Stimulated activated CD8-positive, alpha-beta memory T cell treated with anti-CD3 and anti-CD28 coated beads, Interleukin-12 subunit alpha, Interleukin-12 subunit beta, amount 100 ng/mL, for 4 hours (primary cell): ENCODE results near the gene SRPRB.

Experiments
- DNase-seq: peaks from one replicate; pipeline ENCODE4 v3.0.0-alpha.2; 2020; ENCODE audit warnings: low read depth

The SRPRB gene

DNA sequence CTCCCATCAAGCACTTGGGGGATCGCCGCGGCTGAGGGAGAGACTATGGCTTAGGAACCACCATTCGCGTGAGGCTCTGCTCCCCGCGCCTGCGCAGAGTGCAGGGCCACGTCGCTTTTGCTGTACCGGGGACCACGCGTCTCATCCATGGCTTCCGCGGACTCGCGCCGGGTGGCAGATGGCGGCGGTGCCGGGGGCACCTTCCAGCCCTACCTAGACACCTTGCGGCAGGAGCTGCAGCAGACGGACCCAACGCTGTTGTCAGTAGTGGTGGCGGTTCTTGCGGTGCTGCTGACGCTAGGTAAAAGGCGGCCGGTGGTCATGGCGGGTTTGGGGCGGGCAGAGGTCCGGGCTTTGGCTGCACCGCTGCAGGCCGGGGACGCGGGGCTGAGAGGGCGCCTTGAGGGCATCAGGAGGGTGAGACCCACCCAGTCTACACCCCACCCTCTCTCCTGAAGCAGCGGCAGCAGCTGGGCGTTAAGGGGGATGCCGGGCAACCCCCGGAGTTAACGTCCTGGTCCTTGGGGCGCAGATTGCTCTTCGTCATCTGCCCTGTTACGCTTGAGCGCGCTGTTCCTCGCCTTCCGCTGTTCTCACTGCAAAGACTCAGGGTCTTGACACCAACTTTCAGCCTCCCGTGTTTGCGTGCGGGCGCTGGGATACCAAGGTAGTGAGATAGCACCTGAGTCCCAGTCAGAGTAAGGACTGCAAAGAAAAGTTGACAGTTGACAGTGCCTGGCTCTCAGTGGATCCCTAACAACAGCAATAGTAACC, at the start of gene SRPRB:
Gene SRPRB (plus strand): TSS at position 114 of the 774 bp plus-strand sequence. CDS start 34 bp downstream, at position 148.
- peak; percentile 93 for DNase-seq

DNA sequence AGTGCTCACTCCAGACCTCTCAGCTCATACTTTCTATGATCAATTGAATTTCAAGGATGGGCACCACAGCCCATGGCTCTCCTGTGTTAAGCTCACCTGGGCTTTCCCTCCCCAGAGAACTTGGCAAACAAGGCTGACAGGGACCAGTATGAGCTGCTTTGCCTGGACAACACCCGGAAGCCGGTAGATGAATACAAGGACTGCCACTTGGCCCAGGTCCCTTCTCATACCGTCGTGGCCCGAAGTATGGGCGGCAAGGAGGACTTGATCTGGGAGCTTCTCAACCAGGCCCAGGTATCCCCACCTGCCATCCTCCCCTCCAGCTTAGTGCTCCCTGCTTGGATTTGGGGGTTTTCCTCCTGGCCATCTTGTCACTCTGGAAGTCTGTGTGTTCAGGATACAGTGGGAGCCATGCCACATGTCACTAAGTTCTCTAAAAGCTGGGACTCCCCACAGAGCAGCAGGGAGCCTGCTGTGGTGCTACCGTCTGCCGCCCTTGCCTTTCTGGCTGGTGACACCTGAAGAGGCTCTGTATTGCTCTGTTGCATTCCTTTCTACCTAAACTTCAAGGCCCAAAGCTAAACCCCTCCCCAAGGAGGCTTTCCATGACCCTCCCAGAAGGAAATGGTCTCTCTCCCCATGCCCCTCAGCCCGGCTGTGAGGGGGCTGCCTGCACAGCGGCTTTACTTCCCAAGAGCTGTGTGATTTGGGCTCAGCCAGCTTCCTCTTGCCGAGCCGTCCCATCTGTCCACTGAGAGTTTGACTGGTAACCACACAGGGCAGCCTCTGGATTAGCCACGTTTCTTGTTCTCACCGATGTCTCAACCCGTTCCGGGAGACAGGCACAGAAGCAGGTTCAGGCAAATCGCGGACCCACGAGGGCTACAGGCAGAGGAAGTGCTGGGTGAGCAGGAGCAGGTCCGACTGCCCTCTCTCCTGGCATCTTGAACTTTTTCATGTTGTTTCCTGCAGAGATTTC, 48.6 kb upstream of the SRPRB start:
- no peak for DNase-seq

GRCh38 chr3:133757701-133758567, 47.7 kb upstream of the SRPRB start:
- no peak for DNase-seq

DNA sequence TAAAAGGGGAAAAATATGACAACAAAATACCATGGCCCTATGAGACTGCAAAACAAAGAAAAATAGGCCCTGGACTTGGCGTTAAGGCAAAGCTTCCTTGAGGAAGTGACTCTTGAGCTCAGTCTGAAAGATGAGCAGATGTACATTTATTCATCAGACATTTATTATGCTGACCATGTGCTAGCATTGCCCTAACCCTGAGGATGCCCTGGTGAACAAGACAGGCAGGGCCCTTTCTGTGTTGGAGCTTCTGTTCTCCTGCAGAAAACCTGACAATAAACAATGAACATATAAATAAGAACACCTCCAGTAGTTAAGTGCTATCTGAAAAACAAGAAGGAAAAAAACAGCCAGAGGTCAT, 47.1 kb upstream of the SRPRB start:
- DNase-seq: no peak

DNA sequence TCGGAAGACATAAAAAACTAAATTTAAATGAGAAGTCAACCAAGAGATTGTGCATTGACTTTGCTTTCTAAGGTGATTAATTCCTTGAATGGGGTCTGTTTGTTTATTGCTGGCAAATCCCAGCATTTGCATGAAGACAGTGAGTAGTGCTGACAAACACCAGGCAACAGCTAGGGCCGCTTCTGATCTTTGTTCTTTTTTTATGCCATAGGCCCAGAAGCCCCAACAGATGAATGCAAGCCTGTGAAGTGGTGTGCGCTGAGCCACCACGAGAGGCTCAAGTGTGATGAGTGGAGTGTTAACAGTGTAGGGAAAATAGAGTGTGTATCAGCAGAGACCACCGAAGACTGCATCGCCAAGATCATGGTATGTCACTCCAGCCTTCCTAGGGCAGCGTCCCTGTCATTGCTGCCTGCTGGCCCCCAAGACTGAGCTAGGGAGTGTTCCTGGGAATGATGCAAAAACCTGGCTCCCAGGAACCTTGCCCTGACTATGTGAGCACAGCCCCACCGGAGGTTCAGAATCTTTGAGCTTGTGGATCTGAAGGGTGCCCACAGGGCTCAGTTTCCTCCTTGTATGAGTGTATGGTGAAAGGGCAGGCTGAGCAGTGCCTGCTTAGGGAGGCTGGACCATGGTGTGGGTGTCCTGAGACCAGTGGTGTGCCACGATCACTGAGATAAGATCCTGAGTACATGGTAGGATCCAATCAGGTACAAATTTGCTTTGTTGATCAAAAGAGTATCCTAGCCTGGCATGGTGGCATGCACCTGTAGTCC, 46.5 kb upstream of the SRPRB start:
- no peak for DNase-seq

DNA sequence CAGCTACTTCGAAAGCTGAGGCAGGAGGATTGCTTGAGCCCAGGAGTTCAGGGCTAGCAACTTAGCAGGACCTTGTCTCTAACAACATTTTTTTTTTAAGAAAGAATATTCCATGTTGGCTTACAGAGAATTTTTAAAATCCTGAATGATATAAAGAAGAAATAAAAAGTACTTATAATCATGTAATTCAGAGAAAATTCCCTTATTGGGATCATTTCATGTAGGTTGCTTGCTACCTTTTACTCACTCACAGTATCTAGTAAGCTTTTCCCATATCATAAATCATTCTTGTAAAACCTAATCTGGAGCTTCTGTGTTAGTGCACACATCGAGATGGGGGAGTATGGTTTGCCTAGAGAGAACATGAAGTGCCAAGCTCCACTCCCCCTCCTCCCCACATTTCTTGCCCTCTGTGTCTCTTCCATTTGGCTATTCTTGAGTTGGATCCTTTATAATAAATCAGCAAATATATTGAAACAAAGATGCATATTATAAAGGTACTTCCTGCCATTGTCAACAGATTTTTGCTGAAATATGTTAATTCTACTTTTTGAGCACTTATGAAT, 45.8 kb upstream of the SRPRB start:
- no peak for DNase-seq

DNA sequence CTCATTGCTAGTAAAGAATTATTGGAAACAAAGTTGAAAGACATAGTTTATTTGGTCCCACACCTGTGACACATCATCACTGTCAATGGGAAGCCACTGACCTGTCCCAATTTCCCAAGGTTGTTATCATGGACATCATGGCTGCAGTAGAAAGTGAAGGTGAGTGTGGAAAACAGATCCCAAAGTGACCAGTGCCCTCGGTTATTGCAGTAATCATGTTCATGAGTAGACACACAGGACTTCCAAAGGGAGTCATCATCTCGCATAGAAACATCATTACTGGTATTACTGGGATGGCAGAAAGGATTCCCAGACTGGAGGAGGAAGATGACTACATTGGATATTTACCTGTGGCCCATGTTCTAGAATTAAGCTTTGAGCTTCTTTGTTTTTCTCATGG, 44.7 kb upstream of the SRPRB start:
- DNase-seq: no peak

DNA sequence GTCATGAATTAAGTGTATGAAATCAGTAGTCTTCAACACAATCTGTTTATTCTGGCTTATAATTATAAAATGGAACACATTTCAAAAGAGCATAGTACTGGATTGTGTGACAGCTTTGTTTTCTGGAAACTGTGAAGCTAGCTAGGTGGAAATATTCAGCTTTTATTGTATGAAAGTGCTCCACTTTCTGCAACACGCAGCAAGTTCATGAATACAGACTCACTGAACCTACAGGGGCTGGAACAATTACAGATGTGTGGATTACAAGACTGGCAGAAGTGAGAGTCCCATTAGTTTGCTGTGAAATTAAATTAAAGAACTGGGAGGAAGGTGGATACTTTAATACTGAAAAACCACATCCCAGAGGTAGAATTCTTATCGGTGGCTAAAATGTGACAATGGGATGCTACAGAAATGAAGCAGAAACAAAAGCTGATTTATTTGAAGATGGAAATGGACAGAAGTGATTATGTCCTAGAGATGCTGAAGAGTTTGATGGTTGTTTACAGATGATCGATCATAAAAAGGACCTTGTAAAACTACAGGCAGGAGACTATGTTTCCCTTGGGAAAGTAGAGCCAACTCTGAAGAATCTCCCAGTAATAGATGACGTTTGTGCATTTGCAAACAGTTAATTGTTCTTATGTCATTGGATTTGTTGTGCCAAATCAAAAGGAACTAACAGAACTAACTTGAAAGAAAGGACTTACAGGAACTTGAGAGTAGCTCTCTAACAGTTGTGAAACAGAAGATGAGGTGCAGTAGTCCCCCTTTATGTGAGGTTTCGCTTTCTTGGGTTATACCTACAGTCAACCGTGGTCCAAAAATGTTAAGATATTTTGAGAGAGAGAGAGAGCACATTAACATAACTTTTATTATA, 43.8 kb upstream of the SRPRB start:
- no peak for DNase-seq

GRCh38 chr3:133762539-133762938, 43.1 kb upstream of the SRPRB start:
- no peak for DNase-seq

DNA sequence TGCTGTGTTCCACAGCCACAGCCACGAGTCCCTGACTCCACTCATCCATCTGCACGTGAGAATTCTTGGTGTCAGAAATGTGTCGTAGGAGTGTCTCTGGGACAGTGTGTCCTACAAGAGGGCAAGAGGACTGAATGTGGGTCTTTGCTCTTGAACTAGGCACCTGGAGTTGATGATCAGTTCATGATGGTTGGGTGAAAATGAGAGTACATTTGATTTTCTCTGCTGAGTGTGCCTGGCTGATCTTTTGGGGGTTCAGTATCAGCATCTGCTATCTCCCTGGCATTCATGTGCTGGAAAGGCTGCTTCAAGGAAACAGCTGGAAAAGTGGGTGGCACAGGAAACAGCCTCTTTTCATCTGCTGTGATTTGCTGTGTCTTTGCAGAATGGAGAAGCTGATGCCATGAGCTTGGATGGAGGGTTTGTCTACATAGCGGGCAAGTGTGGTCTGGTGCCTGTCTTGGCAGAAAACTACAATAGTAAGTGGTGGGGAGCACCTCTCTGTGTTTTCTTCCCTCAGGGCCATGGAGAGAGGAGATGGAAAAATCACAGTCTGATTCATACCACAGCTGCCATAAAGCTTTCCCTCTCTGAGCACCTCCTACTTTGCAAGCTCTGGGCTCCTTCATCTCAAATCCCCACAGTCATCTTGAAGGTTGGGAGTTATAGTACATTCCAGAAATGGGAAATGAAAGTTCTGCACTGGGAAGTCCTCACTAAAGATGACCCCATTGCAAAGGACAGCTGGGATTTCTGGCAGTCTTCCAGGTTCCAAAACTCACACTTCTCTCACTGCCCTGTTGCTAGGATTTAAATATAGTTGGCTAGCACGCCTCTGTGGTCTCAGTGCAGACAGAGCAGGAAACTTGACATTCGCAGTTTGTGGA, 41.6 kb upstream of the SRPRB start:
- no peak for DNase-seq

DNA sequence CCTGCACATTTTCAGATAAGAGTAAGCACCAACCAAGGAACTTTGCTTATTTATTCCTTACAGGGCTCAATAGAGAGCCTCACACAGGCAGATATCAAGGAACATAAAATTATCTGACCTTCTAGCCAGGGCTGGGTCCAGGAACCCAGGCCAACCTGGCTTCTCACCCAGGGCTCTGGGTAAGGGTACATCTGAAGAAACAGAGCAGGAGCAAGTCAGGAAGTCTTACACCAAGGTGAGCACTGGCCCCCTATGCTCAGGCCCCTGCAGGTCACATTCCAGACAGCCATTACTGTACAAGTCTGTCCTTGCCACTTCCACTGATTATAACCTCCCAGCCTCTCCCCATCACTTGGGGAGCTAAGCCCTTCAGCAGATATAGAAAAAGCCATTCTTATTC, 40.4 kb upstream of the SRPRB start:
- no peak for DNase-seq

DNA sequence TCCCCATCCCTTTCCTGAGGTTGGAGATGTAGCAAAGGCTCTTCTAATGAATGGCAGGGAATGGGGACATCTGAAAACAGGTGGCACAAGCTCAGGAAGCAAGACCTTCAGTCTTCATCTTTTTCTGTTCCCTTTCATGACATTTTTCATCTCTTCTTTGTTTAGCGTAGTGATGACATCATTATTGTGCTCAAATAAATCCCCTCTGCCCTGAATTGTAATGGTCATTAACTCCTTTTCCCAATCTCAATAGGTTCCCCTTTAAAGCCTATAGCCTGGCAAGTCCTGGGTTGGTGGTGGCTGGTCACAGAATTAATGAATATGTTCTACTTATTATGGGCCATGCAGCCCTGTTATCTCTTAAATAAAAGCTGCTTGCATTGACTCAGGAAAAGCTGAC, 38.0 kb upstream of the SRPRB start:
- DNase-seq: no peak

DNA sequence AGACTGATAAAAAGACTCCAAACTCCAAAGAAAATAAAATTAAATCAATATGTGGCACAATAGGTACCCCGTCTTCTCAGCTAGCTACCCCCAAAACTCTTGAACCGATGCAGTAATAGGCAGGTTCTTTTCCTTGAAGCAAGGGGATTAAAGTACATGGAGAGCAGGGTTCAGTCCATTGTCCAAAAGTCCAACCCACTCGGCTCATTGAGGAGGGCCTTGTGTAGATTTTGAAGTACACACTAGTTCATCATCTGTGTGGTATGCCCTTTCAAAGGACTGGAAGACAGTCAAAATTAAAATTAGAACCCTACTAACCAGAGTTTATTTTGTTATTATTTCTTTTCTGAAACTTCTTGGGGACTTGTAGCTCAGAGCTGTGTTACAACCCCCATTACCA, 36.1 kb upstream of the SRPRB start:
- no peak for DNase-seq

DNA sequence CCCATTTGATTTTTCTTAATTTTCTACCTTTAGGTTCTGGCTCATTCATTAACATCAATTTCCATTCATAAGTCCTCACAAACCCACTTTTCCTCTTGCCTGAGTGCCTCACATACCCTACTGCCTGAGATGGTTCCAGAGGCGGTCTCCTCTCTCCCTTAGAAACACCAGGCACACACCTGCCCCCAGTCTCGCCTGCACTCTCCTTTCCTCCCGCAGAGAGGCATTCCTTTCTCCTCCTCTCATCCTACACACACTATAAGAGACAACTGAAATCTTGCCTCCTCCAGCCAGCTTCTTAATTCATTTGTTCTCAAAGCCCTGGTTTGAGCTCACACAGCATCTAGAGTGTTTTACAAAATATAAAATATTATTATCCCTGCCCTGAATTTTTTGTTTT, 31.9 kb upstream of the SRPRB start:
- DNase-seq: no peak

- no peak for DNase-seq
Measured at GRCh38 chr3:133775309-133775708, 30.3 kb upstream of the SRPRB start.

- no peak for DNase-seq
Measured at GRCh38 chr3:133775835-133776234, 29.8 kb upstream of the SRPRB start.

- DNase-seq: no peak
Measured at GRCh38 chr3:133776794-133777438, 28.7 kb upstream of the SRPRB start.

DNA sequence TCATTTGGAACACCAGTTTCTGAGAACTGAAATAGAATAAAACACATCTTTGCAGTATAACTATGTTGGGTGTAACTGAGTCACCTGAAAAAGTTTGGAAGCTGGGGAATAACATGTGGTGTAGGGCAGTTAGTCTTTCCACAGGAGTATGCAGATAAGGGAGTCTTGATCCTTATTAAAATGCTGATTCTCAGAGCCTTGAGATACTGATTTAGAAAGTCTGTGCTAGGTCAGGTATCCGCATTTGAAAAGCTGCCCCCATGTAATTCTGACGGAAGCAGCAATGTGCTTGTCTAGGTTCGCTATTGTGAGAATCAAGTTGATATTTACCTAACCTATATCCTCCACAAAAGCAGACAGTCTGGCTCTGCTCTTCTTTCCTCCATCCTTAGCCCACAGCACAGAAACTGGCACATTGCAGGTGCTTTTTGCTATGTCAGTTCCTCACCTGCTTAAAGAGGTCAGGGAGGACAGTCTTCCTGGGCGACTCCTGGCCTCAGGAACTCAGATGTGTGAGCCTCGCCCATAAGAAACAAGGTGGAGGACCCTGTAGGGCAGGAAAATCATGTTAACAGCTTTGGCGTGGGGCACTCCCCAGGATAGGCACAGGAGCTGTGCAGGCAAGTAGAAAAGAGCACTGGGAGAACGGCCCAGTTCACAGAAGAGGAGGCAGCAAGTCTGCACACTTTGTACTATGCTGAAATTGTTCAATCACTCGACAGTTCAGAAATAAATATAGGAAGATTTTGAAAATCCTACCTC, 27.6 kb upstream of the SRPRB start:
- DNase-seq: no peak
